ENCODE data around the gene TUBA1A.

- TF ChIP-seq POLR2A (IDR thresholded peaks at IDR 0.05) (no peak), POLR2AphosphoS5 (IDR thresholded peaks at IDR 0.05) (no peak), CTCF (IDR thresholded peaks at IDR 0.05 in 8 of 11, conservative IDR thresholded peaks at IDR 0.05 in 3 of 11) (no peak)
These were observed 2.1 kb upstream of the TUBA1A start for GRCh38 chr12:49190974-49191373.
